DMS114 treated with DMSO at 0.1 percent for 48 hours (cell line): ENCODE measurements around the gene ANKDD1B.

Experiments used
- DNase-seq: peaks from one replicate; lab custom pipeline; 2025; ENCODE audit not compliant: unreplicated experiment; lab: John Stamatoyannopoulos, UW

Gene ANKDD1B

DNA sequence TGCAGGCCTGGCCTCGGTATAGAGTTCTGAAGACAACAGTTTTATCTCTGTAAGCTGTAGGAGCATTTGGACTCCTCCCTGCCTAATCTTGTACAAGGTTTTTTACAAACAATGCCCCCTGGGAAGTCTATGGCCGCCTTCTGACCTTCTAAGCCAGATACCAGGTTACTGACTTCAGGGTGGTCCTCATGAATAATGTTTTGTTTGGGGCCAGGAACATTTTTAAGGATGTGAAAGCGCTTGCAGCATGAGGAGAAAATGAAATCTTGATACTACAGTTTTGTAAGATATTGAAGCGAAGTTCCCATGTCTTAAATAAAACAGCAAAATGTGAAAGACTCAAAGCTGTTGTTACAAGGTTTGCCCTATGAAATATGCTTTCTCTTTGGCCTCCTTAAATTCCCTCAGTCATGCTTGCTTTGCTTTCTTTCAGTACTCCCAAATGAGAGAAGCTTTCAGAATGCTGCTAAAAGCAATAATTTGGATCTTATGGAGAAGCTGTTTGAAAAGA lies 5.2 kb downstream of the ANKDD1B start:
- no peak for DNase-seq

DNA sequence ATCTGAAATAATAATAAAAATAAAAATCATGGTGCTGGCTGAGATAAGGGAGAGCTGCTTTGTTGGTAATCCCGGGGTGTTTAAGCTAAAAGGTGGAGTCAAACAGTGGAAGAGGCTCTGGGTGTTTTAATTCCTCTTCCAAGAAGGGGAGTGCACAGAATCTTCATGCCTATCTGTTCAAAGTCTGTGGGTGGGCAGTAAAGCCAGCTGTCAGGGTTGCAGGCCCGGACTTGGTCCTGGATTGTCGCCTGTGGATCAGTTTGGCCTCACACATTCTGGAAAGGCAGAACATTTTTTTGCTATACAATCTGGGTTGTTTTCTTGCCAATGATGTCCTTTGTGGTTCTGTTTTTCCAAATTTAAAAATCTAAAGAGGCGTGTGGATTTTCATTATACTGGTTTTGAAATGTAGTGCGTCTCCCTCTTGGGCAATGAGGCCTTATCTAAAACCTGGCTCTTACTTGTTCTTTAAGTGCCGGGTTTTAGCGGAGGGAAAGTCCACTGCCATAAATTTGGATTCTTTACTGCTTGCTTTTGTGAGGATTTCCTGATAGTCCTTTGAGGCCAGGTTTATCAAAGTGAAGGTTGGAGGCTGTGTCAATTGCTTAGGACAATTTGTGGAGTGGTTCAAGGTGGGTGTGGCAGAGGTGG lies 5.8 kb downstream of the ANKDD1B start:
- DNase-seq = no peak

DNA sequence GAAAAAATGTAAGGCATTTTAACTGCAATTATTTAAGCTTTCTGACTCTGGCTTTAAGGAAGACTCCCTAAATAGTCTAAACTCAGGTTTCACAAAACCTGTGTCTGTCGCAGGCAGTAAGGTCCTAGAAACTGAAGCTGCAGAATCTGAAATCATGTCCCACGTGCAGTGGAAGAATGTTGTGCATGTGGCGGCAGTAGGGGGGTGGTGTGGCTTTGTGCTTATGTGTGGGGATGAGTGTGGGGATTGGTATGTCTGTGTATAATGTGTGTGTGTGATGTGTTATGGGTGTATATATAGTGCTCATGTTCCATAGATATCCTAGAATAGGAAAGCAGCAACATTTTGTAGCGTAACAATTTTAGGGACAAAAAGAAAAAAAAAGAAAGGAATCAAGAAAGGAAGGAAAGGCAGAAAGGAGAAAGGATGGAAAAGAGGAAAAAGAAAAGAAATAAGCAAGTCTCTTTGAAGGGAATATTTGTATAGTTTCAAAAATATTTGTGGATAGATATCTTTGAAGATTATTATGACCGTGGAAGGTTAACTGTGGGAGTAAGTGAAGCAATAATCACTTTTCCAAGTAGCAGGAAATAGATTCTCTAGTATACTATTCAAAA lies 6.6 kb downstream of the ANKDD1B start:
- no peak for DNase-seq

DNA sequence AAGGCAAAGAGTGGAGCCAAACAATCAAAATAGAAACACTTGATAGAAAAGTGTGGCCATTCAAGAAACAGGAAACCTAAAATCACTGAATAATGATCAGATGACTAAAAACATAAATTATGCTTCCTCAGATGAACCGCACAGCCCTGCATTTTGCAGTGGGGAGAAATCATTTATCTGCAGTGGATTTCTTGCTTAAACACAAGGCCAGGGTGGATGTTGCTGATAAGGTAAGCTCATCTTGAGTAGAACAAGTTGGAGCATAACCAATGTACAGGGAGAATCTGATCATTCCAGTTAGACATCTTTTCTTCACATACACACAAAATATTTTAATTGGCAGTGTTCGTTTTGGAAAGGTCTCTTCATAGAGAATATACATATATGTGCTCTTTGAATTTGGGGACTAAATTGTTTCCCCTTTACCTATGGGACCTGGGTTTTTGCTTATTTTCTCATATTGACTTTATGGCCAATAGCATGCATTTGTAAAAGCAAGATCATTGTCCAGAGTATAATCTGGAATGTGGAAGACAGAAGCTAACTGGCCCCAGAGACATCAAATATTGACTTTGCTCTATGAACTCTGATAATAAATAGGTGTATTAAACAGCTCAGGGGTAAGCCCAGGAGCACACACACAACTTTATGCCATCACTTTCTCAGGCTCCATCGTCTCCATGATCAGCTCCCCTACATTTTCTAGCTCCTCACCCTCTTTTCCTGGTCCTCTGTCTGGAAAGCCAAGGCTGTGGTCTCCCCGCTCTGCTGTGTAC lies 9.1 kb downstream of the ANKDD1B start:
- no peak for DNase-seq

DNA sequence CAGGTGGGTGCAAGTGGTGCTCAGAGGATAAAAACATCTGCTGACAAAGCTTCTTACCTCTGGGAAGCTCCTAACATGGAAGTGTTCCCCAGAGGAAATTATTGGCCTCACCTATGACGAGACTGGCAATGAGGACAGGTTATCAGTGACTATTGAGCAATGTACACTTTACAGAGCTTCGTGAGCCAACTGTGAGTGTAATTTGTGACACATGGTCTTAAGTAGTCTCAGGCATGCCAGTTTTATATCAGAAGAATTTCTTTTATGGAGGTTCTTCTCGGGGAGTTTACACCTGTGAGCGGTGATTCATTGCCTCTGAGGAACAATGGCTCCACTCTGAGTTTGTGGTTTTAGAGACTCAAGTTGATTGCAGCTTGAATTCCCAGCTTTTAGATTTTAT lies 11.3 kb downstream of the ANKDD1B start:
- DNase-seq = no peak

DNA sequence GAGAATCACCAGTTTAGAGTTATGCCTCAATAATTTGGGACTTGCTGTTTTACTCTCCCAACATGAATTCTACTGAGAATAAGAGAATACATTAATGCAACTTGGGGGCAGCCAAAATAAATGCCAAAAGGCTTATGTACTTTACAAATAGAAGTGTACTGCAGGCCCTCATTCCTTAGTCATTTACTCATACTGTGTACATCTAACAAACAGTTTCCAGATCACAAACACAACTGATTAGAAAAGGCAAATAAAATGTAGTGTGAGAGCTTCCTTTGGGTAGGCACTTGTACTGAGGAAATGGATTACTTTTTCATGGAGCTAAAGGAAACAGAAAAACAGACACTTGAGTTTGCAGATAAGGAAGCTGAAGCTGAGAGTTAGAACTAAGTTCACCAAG lies 12.6 kb downstream of the ANKDD1B start:
- DNase-seq = no peak

DNA sequence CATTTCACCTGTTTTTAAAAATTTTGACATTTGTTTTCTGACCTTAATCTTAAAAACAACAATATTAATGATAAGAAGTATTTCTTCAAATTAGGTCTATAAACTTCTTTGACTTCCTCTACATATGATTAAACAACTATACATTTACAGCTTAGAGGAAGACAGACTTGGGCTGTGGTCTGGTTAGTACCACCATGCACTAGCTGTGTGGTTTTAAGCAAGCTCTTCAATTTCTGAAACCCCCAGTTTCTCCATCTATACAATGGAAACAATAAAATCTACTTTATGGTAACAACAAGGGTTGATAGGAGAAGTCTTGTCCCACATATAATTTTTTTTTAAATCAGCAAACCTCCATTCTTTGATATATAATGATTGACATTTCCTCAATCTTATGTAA lies 15.7 kb downstream of the ANKDD1B start:
- DNase-seq = no peak

DNA sequence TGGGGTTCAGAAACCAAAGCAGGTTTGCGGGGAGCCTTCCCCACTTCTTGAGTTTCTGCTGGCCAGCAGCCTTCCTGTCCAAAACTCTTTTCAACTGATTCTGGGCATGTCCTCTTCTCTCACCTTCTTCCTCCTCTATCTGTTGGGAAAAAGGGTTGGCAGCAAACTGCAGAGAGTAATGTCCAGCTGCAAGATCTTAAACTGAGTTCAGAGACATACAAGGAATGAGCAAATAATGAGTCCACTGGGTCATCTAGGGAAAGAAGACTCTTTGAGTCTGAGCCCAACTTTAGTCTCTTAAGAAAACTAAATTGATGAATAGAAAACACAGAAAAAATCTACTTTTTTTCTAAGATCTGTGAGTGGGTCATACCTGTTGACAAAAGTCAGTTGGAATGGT lies 16.5 kb downstream of the ANKDD1B start:
- no peak for DNase-seq

DNA sequence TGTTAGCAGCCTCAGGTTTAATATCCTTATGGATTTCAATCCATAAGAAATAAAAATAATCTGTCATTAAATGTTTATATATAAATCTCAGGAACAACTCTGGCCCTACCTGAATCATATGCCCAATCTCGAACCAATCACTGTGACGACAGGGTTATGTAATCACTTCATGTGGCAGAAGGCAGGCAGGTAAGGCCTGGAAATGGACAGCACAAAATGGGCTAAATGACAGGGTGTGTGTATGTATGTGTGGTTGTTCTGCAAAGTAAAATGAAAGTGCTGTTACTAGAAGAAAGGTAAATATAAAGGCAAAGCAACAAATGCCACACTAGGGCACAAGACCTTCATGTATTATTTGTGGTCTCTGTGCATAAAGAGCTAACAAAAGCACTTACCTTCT lies 19.6 kb downstream of the ANKDD1B start:
- DNase-seq = no peak

DNA sequence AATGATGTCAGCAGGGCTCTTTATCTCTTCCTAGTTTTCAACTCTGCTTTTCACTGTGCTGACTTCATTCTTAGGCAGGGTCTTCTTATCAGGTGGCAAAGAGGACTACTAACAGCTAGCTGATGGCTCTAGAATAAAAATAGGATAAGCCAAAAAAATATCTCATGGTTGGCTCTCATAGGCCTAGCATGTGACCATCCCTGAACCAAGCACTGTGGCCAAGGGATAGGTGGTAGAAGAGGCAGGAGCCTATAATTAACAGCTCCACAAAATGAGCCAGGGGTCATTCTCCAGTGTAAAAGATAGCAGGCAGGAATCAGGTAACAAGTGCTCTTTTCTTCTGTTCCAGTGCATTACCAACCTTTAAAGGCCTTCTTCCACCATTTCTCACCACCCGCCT lies 21.1 kb downstream of the ANKDD1B start:
- DNase-seq = no peak

DNA sequence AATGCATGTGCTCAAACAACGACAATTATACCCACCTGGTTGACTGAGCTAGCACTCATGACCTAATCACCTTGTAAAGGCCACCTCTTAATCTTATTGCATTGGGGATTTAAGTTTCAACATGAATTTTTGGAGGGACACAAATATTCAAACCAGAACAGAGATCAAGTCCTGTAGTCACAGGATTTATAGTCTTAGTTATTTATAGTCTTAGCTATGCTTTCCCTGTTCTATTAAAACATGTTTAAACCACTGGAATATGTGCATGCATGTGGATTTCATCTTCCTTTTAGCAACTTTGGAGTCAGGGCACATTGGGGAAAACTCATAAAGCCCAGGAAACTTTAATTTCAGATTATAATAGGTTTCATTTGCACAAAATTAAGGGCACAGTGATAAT lies 26.7 kb downstream of the ANKDD1B start:
- DNase-seq = no peak

DNA sequence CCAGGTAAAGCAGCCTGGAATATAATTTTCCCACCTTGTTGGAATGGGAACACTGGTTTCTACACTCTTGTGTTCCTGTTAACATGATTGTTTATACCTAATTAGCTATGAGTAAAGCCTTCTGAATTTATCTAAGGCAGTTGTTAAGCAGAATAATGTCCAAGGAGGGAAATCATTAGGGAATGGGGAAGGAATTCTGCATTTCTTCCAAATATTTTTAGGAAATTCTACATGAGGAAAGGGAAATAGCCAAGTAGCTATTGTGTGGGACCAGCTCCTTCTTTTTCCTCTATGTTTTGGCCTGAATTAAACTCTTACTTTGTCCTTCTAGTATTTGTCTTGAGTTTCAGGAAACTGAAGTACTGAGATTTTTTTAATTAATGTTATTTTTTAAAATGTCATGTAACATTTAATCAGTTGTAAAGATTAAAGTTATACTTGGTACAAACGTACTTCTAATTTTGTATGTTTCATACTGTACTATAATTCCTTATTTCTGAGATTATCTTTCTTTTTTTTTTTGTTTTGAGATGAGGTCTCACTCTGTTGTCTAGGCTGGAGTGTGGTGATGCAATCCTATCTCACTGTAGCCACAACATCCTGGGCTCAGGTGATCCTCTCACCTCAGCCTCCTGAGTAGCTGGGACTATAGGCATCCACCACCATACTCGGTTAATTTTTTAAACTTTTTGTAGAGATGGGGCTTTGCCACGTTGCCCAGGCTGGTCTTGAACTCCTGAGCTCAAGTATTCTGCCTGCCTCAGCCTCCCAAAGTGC lies 28.5 kb downstream of the ANKDD1B start:
- no peak for DNase-seq

DNA sequence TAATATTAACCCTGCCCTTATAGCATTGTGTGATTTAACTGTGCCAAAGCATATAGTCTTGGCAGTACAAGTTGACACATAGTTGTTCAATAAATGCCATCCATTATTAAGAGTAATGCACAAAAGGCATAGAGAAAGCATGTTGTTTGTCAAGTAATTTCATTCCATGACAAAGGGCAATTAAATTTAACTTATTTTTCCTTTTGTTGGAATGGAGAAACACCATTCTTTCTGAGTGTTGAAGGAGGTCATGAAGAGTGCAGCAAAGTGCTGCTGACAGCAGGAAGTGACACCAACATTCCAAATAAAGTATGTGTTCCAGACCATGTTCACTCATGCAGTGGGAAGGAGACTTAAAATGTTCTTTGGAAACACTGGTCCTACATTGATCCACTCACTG lies 29.1 kb downstream of the ANKDD1B start:
- no peak for DNase-seq

DNA sequence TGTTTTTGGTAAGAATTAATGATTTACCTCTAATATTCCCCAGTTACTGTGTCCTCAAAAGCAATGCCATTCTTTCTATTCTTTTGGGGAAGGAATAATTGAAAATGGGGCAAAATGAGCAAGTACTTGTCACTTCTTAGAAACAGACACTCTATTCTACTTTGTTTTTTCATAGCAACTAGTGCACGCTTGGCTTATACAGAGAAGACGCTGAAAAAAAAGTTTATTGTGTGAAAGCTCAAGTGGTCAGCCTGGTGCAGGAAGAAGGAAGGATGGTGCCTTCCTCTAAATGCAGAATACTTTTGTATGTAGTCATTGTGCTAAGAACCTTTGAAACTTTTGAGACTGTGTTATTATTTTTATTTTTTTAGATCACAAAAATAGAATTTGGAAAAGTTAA lies 29.6 kb downstream of the ANKDD1B start:
- no peak for DNase-seq

DNA sequence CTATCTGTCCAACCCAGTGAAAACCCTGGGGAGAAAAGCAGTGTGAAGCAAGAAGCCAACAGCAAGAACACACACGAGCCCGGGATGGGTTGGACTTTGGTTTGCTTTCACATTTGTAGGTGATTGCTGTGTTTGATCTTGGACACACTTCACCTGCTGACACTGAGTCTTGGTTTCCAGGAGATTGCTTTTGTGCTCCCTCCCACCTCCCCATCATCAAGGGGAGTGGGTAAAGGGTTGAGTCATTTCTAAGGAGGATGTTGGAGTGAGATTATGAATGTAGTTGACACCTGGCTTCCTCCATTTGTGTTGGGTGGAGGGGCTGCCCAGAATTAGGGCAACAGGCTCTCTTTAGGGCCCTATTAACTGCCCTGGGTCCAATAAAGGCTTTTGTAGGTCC lies 37.5 kb downstream of the ANKDD1B start:
- DNase-seq = no peak

DNA sequence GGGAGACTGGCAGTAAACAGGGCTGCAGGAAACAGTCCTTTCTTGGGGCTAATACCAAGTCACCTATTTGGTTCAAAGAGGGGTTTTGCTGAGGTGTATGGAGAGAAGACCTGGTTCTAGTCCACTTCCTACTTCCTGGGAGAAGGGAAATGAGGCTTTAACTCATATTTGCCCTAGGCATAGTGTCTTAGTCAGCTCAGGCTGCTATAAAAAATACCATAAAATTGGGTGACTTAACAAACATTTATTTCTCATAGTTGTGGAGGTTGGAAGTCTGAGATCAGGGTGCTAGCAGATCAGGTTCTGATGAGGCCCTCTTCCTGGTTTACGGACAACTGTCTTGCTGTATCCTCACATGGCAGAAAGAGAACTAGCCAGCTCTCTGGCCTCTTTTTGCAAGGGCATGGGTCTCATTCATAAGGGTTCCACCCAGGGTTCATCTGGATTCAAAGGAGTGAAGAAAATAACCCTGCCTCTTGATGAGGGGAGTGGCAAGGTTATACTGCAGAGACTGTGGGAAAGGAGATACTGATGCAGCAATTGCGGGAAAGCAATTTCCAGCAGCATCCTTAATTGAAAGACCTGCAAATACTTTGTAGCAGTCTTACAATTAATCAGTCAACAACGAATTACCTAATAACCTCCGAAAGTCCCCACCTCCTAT lies 40.5 kb downstream of the ANKDD1B start:
- no peak for DNase-seq

DNA sequence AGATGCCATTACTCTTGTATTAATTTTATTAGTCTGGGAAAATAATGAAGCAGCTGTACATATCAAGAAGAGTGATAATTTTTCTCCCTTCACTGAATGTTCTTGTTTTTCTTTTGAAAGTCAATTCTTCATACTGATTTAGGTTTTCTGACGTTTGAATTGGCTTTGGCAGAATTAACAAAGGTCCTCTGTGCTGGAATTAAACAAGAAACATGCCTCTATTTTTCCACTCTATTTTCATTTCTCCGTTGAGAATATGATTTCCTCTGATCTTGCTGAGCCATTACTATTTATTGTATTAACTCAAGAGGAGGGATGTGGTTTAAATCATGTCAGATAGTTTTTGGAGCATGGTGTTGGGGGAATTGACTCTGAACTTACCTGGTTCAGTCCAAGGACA lies 42.3 kb downstream of the ANKDD1B start:
- no peak for DNase-seq

DNA sequence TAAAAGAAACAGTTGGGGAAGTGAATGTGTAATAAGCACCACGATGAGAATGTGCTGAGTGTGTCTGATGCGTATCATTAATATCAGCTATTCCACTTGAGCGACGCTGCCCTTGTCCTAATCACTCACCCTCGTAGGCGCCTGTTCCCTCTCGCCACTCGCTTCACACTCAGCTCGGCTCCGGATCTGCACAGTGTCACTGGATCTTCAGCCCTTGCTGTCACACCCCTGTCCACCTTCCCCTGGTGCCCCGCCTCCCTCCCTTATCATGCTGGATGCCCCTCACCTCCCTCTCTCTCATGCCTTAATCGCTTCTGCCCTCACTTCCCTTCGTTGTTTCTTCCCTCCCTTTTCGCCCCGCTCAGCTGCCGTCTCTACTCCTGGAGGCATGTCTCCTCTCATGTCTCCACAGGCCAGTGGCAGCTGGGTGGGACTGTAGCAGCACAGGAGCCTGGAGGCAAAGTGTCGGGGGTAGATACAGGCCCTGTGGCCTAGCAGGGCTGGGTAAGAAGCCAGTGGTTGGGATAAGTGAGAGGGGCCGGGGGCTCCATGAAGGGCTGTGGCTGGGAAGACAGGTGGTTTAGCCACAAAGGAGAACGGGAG lies 43.5 kb downstream of the ANKDD1B start:
- no peak for DNase-seq

DNA sequence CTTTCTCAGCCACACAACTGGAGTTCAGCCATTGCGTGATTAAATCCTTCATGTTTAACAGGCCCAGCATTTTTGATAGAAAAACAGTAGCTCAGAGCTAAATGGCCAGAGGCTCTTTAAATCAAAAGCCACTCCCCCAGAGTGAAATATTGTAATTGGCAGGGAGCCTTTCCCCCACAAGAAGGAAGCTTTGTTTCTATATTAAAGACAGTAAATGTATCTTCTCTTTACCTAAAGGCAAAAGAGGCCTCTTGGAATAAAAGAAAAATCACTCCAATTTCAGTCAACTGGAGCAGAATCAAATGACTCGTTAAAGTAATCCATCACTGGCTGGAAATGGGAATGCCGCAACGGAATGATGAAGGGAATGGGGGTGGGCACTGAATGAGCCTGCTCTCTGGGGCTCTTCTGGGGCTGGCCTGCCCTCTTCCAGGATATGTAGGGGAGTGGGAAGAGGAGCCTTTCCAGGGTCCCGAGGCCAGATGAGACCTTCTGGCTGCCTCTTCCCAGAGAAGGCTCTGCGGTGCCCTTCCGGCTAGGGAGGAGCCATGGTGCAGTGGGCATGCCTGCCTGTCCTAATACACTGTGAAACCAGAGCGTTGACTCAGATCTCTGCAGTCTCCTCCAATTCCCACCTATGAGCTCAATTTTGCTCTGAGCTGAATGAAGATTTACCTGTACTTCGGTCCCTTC lies 45.2 kb downstream of the ANKDD1B start:
- no peak for DNase-seq
